GM21723 (cell line): ENCODE data around the gene CCDC188.
"Not testable (repeated sequence)": the region's sequence is repeated elsewhere in the genome, so short reads cannot be mapped to it uniquely, and the experiment has no call there.

Source experiments
- ATAC-seq: cut with Tn5 transposase; IDR thresholded peaks from one replicate; pipeline ENCODE4 v1.9.1; 2021; ENCODE audit warnings: mild to moderate bottlenecking, moderate library complexity; ENCODE audit not compliant: unreplicated experiment

Gene CCDC188

DNA sequence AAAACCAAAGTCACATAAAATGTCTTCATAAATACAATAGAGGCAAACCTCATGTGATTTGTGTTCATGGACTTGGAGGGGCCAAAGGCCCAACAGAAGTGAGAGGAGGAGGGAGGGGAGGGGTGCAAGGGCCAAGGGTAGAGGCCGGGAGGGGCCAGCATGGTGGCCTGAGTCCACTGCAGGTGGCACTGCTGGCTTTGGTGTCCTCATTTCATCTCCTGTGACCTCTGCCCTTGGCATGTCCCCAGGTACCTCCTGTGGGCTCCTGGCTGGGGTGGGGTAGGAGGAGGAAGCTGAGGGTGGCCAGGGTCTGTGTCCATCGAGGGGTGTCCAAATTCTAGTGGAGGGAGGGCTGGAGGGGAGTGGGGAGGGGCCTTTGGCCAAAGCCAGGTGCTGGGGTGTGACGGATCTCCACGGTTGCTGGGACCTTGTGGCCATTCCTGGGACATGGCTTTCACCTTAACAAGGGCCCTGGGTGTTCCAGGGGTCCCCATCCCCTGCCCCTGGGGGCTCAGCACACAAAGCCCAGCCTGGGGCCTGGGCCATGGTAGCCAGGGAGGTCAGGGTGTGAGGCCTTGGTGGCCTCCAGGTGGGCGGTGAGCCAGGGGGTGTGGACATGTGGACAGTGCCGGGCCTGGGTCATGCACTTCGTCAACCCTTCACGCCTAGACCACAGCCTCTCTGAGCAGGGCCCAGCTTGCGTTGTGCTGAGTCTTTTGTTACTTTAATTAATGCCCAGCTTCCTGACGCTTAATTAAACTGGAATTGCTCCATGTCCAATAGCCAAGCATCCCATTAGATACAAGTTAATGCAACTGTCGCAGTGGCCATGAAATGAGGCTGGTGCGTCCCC lies 20.7 kb upstream of the CCDC188 start:
- ATAC-seq: no peak

GRCh38 chr22:20170170-20170569 lies 19.3 kb upstream of the CCDC188 start:
- no peak for ATAC-seq

DNA sequence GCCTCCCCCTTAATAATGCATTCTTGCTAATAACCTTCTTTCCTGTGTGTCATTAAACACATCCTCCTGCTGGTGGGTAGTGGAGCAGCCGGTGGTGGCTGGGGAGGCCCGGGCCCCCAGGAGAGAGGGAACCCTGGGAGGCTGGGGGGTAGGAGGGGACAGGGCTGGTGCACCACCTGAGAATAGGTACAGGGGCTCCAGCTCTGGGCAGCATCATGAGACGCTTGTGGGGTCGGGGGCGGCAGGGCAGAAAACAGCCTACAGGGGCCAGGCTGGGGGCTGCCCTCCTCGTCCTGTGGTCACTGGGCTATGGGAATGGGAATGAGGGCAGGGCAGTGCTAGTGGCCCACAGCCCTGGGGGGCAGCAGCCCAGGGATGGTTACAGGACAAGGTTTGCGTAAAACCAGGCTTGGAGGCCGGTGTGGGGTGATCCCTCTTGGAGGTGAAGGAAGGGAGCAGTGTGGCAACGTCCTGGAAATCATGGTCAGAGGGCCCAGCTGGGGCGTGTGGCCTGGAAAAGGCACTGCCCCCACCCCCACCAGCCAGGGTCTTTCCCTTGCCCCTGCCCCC lies 18.5 kb upstream of the CCDC188 start:
- ATAC-seq: no peak

- no peak for ATAC-seq
Measured at GRCh38 chr22:20167643-20168322, 16.9 kb upstream of the CCDC188 start.

- ATAC-seq: no peak
Measured at GRCh38 chr22:20166703-20167102, 15.8 kb upstream of the CCDC188 start.

DNA sequence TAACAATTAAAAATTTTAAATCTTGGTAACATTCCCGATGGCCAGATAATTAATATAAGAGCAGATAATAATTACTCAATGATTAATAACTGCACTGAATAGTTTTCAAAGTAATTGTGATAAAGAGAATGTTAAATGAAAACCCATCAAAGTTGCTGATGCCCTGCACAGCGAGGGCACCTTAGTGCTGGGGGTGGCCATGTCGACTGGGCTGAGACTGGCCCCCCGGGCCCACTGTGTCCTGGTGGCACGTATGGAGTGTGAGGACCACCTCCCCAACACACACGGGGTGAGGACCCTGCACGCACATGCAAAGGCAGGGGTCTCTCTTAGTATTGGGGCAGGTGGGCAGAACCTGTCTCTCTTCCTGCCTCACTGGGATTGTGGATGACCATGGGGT lies 15.1 kb upstream of the CCDC188 start:
- ATAC-seq: no peak

GRCh38 chr22:20165421-20165820 lies 14.6 kb upstream of the CCDC188 start:
- no peak for ATAC-seq

DNA sequence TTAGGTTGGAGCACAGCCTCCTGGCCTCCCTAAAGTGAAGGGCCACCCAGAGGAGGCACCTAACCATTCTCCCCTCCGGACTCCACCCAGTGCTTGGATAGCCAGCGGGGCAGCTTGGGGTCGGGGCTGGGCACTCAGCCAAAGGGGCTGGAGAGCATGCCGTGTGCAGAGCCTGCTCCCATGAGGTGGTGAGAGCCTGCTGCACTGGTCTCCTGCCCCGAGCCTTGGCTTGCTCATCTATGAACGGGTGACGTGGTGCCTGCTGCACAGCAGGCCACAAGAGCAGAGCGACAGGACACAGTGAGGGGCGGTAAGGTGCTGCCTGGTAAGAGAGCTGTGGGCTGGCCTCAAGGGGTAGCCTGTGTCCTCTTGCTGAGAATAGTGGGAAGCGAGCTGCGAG lies 14.0 kb upstream of the CCDC188 start:
- no peak for ATAC-seq

DNA sequence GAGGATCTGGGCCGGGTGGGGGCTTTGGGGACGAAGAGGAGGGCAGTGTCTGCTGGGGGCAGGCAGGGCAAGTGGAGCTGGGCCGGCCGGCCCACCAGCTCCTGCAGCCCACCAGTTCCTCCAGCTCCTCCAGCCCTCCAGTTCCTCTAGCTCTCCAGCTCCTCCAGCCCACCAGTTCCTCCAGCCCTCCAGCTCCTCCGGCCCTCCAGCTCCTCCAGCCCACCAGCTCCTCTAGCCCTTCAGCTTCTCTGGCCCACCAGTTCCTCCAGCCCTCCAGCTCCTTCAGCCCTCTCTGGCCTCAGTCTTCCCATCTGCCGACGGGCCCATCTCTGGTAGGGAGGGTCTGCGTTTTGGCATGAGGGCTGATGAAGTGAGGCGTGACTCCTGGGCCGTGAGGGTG lies 9.2 kb upstream of the CCDC188 start:
- ATAC-seq: no peak

DNA sequence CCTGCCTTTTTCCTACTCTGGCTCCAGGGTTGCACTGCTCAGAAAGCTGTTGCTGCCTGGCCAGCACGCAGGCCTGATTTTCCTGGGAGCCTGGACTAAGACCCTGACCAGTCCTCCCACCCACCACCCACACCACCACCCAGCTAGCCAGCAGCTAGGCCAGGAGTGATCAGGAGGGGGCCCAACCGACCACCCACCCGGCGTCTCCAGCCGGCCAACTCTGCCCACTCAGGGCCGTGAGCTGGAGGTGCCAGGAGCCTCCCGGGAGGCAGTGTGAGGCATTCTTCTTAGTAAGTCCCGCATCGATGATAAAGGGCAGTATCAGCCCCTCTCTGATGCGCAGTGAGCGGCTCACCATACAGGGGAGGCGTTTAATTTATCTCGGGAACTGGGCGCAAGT lies 8.7 kb upstream of the CCDC188 start:
- not testable (repeated sequence) for ATAC-seq

DNA sequence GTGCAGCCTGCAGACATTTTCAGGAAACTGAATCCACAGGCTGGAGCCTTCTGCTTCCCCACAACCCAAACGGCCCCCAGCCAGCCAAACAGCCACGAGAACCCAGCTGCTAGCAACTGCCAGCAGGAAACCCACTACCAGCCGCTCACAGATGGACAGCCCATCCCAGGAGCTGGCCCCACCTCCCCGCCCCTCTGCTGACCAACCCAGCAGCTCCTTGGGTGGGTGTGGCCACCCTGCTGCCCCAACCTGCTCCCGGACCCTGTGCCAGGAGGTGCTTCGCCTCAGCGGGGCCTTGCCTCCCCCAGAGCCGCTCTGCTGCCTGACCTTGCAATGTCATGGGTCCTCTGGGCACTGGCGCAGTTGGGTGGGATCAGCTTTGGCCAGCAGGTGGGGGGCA lies 8.2 kb upstream of the CCDC188 start:
- ATAC-seq: no peak

DNA sequence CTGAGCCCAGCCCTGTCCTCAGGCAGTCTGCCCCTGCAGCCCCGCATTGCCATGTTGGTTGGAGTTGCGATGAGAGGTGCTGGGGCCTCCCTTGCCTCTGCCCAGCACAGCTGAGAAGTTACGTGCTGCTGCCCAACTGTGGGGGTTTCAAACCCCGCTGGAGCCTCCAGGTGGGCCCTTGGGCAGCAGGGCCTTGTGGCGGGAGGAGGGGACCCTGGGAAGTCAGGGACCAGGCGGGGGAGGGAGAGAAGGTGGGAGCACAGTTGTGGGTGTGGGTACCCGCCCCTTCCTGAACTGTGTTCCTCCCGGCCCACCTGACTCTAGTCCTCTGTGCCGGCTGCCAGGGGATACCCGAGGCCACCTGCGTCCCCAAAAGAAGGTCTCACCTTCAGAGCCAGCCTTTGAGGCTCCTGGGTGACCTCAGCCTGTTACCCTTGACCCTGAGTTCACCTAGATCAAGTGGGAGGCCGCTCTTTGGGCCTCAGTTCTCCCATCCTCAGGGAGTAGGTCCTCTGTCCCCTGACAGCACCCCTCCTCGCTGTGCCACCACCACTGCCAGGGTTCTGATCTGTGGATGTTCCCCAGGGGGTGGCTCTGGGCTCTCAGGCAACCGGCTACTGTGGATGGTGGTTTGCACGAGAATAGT lies 7.7 kb upstream of the CCDC188 start:
- ATAC-seq: no peak

- no peak for ATAC-seq
Measured at GRCh38 chr22:20157430-20158183, 6.8 kb upstream of the CCDC188 start.

- no peak for ATAC-seq
Measured at GRCh38 chr22:20156611-20157429, 6.0 kb upstream of the CCDC188 start.

DNA sequence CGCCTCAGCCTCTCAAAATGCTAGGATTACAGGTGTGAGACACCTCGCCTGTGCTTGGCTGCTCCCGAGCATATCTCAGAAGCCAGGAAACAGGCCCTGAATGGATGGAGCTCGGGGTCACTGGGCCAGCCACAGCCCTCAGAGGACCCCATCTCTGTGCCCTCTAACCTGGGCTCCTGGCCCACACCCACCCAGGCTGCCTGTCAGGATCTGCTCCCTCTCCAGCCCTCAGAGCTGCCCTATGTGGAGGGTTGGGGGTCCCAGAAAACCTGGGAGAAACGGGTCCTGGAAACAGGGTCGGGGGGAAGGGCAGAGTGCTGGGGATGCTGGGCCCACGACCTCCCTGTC lies 5.2 kb upstream of the CCDC188 start:
- no peak for ATAC-seq

DNA sequence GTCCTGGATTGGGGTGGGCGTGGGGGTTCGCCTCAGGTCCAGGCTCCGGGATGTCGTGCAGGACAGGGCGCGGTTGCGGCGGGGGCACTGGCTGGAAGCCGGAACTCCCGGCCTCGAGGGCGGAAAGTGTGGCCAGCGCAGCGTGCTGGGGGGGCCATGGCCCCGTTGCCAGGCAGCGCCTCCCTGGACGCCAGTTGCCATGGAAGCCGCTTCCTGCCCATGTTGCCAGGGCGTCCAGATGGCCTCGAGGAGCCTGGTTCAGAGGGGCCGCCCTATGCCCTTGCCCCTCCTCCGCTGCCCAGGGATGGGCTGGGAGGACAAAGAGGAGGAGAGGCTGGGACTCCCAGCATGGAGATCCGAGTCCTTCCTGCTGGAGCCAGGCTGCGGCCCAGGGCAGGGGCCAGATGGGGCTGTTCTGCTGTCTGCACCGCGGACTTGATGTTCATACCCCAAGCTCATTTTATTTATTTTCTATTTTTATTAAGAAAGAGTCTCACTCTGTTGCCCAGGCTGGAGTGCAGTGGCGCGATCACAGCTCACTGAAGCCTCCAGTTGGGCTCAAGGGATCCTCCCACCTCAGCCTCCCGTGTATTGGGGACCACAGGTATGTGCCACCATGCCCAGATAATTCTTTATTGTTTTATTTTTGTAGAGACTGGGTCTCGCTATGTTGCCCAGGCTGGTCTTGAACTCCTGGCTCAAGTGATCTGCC lies 4.6 kb upstream of the CCDC188 start:
- ATAC-seq: no peak

DNA sequence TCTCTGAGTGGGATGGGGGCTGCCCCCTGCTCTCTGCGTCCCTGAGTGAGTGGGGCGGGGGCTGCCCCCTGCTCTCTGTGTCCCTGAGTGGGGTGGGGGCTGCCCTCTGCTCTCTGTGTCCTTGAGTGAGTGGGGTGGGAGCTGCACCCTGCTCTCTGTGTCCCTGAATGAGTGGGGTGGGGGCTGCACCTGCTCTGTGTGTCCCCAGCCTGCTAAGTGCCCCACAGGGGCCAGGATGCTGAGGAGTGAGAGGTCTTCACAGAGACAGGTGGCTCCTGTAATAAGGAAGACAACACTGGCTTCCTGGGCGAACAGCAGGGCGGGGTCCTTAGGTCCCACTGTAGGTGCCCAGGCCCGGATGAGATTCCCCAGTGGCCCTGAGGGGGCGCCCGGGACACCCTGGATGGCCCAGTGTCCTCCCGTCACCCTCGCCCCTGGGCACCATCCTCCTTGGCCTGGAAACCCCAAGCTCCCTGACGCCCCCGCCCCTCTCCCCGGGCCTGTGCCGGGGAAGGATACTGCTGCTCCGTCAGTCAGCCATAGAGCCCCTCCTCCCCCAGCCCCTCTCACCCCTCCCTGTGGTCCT lies 3.8 kb upstream of the CCDC188 start:
- no peak for ATAC-seq

- ATAC-seq: no peak
Measured at GRCh38 chr22:20153945-20154344, 3.1 kb upstream of the CCDC188 start.

DNA sequence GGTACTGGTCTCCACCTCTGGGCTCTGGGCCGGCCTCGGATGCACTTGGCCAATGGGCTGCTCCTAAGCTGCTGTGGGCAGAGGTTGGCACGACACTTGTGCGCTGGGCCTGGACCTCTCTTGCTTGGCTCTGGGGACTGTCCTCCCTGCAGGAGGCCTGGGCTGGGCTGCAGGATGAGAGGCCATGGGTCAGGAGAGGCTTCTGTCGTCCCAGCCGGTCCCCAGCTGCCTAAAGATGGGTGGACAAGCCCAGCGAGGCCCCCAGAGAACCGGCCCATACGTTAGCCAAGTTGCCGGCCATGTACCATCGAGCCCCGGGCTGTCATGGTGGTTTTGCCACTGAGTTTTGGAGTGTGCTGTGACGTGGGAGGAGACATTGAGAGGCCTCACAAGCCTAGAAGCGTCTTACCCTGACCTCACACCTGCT lies 1.6 kb upstream of the CCDC188 start:
- ATAC-seq: no peak
